Activated T-cell treated with anti-CD3 and anti-CD28 coated beads for 4 hours (primary cell): ENCODE results near the gene DST.
"Not testable (repeated sequence)": the region's sequence is repeated elsewhere in the genome, so short reads cannot be mapped to it uniquely, and the experiment has no call there.

Experiments used
- DNase-seq: peaks from one replicate; pipeline ENCODE4 v3.0.0-alpha.2; 2020

Gene DST

DNA sequence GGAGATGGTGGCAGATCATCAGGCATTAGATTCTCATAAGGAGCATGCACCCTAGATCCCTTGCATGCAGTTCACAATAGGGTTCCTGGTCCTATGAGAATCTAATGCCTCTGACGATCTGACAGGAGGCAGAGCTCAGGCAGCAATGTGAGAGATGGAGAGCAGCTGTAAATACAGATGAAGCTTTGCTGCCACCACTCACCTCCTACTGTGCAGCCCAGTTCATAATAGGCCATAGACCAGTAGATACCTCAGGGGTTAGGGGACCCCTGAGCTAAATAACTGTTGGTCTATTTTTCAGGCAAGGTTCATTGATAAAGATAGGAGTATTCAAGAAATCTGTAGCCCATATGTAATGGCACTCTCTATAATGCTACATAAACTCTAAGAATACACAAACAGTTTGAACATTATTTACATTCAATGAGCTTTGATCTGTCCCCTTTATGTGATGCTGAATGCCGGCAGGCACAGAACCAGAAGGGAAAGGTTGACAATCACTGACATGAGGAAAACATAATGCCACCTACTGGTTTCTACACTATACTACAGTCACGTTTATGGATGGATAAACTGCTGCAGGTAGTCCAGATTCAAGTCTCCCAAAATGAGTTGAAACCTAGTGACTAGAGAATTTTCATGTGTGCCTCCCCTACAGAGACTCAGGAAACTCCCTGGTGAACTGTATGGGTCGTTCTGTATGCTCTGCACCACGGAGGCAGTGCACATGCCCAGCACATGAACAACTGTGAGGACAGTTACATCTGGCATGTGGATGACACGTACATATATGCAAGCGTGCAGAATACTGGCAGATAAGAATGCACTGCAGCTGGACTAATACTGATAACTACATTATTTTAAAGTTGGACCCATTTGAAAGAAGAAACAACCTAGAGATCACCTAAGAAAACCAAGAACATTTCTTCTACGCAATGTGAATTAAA, 72.0 kb downstream of the DST start:
- DNase-seq = no peak

GRCh38 chr6:56567501-56567900, 75.2 kb downstream of the DST start:
- no peak for DNase-seq

DNA sequence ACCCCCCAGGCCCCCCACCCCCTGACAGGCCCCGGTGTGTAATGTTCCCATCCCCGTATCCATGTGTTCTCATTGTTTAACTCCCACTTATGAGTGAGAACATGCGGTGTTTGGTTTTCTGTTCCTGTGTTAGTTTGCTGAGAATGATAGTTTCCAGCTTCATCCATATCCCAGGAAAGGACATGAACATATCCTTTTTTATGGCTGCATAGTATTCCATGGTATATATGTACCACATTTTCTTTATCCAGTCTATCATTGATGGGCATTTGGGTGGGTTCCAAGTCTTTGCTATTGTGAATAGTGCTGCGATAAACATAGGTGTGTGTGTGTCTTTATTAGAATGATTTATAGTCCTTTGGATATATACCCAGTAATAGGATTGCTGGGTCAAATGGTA, 80.0 kb downstream of the DST start:
- not testable (repeated sequence) for DNase-seq

DNA sequence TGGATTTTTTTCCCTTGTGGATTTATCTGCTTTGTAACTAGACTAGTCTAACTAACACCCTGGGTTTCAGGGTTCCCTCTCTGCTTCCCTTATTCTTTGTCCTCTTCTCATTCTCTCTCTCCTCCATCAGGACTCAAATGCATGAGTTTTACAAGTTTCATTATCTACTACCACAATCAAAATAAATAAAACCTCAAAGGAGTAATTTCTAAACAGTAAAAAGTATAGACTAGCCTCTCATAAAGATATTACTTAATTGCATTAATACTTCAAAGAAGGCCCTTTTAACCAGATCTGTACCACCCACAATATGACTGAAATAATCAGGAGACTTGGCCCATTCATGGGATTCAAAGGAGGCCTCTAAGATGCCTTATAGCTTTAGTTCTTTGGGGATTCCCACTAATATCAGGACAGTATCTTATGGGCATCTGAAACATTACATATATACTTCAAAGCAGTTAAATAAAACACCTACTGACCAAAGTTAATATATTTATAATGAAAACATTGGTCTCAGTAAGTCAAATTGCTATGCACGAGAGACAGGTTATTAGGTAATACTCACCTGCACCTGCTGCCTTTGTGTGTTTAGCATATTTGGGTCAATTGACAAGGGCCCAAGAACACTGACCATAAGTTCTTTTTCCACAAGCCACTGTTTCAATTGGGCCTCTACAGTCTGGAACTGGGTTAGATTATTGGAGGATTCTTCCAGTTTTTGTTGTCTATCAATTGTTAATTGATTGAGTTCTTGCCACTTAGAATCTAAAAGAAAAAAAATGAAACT, 85.7 kb downstream of the DST start:
- no peak for DNase-seq

GRCh38 chr6:56555438-56555872, 87.2 kb downstream of the DST start:
- DNase-seq = no peak

- DNase-seq = no peak
Measured at GRCh38 chr6:56552187-56553130, 90.2 kb downstream of the DST start.

DNA sequence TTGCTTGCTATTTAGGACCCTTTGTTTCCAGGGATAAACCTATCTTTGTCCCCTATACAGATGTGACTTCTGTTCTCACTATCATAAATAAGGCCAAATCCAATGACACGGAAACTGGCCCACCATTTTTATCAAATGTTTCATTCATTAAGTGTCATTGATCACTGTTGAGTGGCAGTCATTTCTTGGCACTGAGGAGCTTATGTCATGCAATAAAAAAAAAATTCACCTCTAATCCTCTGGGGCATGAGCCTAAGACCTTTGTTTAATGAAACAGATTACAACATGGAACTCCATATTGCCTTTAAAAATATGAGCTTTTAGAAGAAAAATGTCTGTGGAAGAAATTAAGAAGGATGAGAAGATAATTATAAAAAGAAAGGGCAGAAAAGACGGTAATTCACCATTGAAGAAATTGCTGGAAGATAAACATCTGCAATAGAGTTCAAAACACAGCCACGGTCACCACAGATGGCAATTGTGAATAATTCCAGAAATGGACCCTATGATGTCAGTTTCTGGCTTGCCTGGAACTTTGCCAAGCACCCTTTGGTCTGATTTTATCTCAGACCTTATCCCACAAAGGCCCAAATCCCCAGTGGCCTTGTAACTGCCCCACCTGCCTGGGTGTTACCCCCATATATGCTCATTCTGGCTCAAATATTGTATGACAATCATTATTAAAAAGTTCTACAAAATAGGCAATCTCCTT, 91.1 kb downstream of the DST start:
- no peak for DNase-seq

DNA sequence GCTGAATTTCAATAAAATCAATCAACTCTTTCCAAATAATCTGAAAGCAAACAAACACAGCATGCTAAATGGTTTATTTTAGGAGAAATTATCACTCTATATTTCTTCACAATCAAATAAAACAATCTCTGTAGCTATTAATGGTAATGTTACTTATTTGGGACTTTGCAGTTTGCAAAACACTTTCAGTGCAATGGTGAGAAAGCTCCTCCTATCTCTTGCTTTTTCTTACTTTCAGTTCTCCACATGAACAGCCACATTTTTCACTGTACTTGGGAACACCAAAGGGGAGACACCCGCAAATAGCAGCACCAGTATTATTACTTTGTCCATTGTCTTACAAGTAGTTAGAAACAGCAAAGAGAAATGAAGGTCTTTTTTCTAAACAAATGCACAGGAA, 92.4 kb downstream of the DST start:
- DNase-seq = no peak

DNA sequence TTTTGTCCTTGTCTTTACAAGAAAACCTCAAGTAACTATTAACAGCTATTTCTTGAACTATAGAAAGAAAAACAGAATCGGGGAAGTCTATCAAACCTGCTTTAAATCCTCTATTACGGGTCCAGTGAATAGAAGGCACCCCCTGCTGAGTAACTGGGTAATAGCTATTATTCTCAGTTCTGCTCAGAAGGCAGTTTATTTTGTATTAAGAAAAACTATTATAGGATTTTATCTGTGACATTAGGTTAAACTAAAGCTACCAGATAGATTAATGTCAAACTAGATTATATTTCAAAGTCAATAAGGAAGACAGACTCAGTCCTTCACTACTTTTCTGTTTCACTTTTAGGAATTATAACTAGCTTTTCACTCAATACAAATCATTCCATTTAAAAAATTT, 93.7 kb downstream of the DST start:
- no peak for DNase-seq

- no peak for DNase-seq
Measured at GRCh38 chr6:56547687-56548086, 95.0 kb downstream of the DST start.

GRCh38 chr6:56542364-56543331, 100.0 kb downstream of the DST start:
- peak; percentile 40 for DNase-seq

GRCh38 chr6:56541741-56542360, 100.8 kb downstream of the DST start:
- no peak for DNase-seq

GRCh38 chr6:56541030-56541600, 101.6 kb downstream of the DST start:
- DNase-seq = no peak

DNA sequence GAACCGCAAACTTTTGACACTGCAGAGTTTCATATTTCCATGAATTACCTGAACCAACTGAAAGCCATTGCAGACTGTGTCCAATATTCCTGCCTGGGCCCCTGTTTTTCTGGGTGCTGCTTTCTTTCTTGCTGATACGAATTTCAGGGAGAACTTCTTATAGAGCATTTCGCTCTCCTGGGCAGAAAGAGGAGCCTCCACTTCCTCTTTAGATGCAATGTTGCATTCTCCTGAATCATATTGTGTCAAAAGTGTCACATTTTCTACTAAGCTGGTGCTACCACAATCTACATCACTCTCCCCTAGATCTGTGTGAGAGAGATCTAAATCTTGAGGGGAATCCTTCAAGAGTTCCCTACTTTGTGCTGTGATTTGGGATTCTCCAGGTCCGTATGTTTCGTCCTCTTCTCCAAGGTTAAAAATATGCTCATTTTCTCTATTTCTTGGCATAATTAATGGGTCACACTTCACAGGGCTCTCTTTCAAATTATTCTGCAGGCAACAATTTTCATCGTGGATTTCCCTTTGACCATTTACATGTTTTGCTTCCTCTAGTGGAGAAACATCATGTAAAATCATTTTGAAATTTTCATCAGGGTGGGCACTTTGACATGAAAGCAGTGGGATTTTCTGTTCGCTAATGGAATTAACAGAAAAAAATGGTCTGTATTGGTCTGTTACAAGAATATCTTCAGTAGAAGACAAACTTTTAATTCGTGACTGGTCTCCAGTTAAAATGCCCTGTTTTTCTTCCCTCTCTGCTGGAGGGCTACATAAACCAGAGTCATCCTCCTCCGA, 102.3 kb downstream of the DST start:
- DNase-seq = no peak

- no peak for DNase-seq
Measured at GRCh38 chr6:56539527-56540105, 103.1 kb downstream of the DST start.

DNA sequence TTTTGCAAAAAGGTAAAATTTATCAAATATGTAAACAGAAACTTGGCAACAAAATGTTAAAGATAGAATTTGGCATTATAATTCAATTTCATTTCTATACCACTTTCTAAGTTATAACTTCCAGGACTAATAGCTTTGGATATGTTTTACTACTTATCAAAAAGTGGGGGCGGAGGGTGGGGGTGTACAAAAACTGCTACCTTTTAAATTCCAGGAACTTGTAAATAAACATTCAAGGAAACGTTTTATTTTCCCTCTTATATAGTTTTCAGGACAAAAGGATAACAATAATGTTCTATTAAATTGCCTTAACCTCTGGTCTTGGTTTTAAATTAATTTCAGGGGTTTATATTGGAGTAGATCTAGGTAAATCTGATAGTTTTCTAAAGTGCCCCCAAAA, 103.8 kb downstream of the DST start:
- DNase-seq = no peak

- no peak for DNase-seq
Measured at GRCh38 chr6:56537223-56537770, 105.4 kb downstream of the DST start.

GRCh38 chr6:56536536-56536935, 106.2 kb downstream of the DST start:
- no peak for DNase-seq
